ENCODE measurements around the gene LRRC4B. TPM values are rescaled to one million over a fixed set of nuclear protein-coding genes. Genes with fewer than 3 reads are reported as not detected.

LRRC4B gene
- total RNA-seq, 1 donor from 2014 or later, result 9.3 TPM

DNA sequence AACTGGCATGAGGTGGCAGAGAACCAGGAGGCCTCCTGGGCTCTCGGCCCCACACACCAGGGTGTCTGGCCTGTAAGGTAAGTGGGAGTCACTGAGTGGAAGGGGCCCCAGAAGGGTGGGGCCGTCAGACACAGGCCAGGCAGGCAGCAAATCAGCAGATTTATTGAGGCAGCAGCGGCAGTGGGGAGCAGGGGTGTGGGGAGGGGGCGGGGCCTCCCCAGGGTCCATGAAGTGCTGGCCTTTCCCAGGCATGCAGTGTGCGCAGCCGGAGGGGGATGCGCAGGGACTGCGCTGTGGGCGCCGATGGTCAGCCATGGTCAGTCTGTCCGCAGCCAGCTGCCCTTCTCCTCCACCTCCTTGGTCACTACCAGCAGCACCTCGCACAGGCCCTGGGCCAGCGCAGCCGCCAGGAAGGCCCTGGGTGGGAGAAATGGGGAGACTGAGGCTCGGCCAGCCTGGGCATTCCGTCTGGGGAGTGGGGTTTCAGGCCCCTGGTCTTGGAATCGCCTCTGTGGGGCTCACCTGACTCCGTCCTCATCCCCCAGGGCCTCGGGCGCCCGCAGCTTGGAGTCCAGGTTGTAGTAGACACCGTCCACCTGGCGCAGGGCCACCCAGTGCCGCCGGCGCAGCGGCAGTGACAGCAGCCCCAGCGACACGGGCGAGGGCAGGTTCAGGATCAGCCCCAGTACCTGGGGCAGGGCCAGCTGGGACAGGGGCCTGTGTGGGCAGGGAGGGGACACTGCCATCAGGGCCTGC is 62.2 kb downstream of the LRRC4B start:
- Histone ChIP-seq H3K27me3 (ENCODE audit: control insufficient read depth, insufficient read depth, low read length) (peaks cover 7% of the 10 kb centered on the region), H3K4me3 (ENCODE audit: low read depth, low read length) (no peak overlapping the region), H3K36me3 (ENCODE audit: control insufficient read depth, insufficient read depth, low read length) (no peaks in the 10 kb centered on the region)
- TF ChIP-seq, protein P1, sequence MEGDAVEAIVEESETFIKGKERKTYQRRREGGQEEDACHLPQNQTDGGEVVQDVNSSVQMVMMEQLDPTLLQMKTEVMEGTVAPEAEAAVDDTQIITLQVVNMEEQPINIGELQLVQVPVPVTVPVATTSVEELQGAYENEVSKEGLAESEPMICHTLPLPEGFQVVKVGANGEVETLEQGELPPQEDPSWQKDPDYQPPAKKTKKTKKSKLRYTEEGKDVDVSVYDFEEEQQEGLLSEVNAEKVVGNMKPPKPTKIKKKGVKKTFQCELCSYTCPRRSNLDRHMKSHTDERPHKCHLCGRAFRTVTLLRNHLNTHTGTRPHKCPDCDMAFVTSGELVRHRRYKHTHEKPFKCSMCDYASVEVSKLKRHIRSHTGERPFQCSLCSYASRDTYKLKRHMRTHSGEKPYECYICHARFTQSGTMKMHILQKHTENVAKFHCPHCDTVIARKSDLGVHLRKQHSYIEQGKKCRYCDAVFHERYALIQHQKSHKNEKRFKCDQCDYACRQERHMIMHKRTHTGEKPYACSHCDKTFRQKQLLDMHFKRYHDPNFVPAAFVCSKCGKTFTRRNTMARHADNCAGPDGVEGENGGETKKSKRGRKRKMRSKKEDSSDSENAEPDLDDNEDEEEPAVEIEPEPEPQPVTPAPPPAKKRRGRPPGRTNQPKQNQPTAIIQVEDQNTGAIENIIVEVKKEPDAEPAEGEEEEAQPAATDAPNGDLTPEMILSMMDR (IDR thresholded peaks at IDR 0.05; ENCODE audit: insufficient read depth, low read length, poor library complexity, severe bottlenecking), result no peak
- no peak for DNase-seq (ENCODE audit: low read depth)

DNA sequence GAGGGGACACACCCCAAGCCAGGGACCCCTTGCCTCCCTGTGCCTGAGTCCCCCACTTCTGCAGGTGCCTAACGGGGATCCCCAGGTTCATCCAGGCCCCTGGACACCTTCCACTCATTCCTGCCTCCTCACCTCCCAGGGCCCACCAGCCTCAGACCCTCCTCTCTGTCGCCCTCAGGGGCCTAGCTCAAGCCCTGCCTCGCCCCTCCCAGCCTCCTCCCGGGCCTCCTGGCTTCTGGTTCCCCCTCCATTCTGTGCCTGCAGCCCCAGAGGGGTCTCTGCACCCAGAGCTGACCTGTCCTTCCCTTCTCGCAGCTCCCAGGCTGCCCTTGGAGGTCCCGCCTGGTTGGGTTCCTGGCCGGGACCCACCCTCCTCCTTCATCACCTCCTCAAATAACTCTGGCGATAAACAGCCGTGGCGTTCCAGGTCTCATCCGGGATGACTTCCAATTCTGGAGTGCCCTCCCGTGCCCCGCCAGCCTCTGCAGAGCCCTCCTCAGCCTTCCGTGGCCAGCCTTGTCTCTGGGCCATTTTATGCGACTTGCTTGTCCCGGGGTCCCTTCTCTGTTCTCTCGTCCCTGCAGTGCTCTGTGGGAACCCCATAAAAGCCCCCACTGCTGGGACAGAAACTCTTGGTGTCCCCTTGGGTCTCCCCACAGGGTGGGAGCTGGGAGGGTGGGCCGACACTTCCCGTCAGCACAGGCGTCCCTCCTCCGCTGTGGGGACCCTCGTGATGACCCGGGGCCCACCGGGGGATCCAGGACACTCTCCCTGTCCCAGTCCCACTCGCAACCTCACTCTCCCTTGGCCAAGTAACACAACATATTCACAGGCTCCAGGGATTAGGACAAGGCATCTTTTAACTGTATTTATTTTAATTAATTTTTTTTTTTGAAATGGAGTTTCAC is 66.4 kb downstream of the LRRC4B start:
- TF ChIP-seq, protein P1 (IDR thresholded peaks at IDR 0.05; ENCODE audit: insufficient read depth, low read length, poor library complexity, severe bottlenecking), result no peak
- no peak for DNase-seq (ENCODE audit: low read depth)
- no peak overlapping the region for H3K4me3 ChIP-seq (ENCODE audit: low read depth, low read length)
- H3K27me3 ChIP-seq (ENCODE audit: control insufficient read depth, insufficient read depth, low read length), result peaks cover 26% of the 10 kb centered on the region
- no peaks in the 10 kb centered on the region for H3K36me3 ChIP-seq (ENCODE audit: control insufficient read depth, insufficient read depth, low read length)

DNA sequence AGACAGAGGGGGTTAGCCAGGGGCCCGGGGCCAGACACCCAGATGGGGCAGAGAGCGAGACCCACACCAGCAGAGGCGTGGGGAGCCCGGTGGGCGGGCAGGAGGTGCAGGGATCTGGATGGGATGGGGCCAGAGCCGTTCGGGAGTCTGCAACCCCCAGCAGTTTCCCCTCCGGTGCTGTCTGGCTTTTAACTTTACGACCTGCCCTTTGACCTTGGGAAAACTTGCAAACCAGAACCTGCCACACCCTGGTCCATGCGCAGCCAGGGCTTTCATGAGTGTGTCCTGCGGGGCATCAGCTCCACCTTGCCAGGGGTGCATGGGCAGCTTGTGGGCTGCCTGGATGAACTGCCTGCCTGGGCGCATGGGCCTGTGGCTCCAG is 67.1 kb downstream of the LRRC4B start:
- DNase-seq (ENCODE audit: low read depth), result no peak
- H3K4me3 ChIP-seq (ENCODE audit: low read depth, low read length), result no peak overlapping the region
- H3K27me3 ChIP-seq (ENCODE audit: control insufficient read depth, insufficient read depth, low read length), result peaks cover 29% of the 10 kb centered on the region
- TF ChIP-seq, protein P1 (IDR thresholded peaks at IDR 0.05; ENCODE audit: insufficient read depth, low read length, poor library complexity, severe bottlenecking), result no peak
- H3K36me3 ChIP-seq (ENCODE audit: control insufficient read depth, insufficient read depth, low read length), result no peaks in the 10 kb centered on the region

DNA sequence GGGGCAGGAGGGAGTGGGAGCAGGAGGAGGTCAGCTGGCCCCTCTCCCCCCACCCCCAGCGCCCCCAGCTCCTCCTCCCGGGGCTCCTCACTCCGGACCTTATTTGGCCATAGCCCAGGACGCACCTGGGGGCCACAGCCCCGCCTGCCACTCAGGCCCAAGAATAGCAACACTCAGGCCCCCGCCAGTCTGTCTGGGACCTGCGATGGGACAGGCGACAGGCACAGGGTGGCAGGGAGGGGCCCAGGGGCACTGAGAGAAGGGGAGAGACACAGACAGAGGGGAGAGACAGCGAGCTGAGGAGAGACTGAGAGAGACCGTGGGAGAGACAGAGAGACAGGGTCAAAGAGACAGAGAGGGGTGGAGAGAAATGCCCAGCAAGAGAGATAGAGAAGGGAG is 67.5 kb downstream of the LRRC4B start:
- no peak overlapping the region for H3K4me3 ChIP-seq (ENCODE audit: low read depth, low read length)
- DNase-seq (ENCODE audit: low read depth), result no peak
- H3K27me3 ChIP-seq (ENCODE audit: control insufficient read depth, insufficient read depth, low read length), result peaks cover 29% of the 10 kb centered on the region
- H3K36me3 ChIP-seq (ENCODE audit: control insufficient read depth, insufficient read depth, low read length), result no peaks in the 10 kb centered on the region
- TF ChIP-seq, protein P1 (IDR thresholded peaks at IDR 0.05; ENCODE audit: insufficient read depth, low read length, poor library complexity, severe bottlenecking), result no peak

DNA sequence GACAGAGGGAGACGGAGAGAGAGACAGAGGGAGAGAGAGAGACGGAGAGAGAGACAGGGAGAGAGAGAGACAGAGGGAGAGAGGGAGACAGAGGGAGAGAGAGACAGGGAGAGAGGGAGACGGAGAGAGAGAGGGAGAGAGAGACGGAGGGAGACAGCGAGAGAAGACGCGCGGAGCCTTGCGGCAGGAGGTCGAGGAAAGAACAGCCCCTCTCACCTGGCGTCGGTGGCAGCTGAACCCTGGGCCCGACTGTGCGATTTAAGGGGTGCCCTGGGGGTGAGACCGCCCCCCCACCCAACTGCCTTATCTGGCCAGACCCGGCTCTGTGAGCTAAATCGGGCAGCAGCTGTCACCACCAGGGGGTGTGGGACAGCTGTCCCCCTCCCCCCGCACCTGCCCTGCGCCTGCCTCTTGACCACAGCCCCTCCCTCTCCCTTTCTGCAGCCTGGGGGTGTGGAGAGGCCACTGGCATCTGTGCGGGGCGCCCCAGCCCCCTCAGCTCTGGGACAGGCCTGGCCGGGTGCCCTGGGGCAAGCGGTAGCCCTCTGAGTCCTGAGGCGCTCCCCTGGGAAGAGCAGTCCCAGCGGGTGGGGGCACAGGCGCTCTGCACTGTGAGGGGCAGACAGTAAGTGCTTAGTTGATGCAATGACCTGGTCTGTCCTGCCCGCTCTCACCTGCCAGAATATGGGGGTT is 68.0 kb downstream of the LRRC4B start:
- TF ChIP-seq, protein P1 (IDR thresholded peaks at IDR 0.05; ENCODE audit: insufficient read depth, low read length, poor library complexity, severe bottlenecking), result peak; percentile 41
- Histone ChIP-seq H3K36me3 (ENCODE audit: control insufficient read depth, insufficient read depth, low read length) (no peaks in the 10 kb centered on the region), H3K27me3 (ENCODE audit: control insufficient read depth, insufficient read depth, low read length) (peaks cover 29% of the 10 kb centered on the region), H3K4me3 (ENCODE audit: low read depth, low read length) (no peak overlapping the region)
- no peak for DNase-seq (ENCODE audit: low read depth)
